CD14-positive monocyte (primary cell): ENCODE data around the gene MBL2. TPM values are rescaled to one million over a fixed set of nuclear protein-coding genes. Genes with fewer than 3 reads are reported as not detected.

Source experiments
- DNase-seq, 3 donors: peaks; one replicate each; pipeline ENCODE4 v3.0.0-alpha.2; 2011 to 2022
- H2AFZ ChIP-seq: 2 replicates; pipeline ENCODE4 v1.6.0; 2012; ENCODE audit warnings: mild to moderate bottlenecking, low read depth, low read length, inconsistent platforms; ENCODE audit not compliant: insufficient read depth, poor library complexity, severe bottlenecking
- H3K27ac ChIP-seq, 2 donors: 1 replicate in 1 of 2; 2 replicates in 1 of 2; pipeline ENCODE4 v1.5.1; 2012 to 2013; ENCODE audit warnings: low read length in 2 of 2, control low read depth in 1 of 2, inconsistent platforms in 1 of 2, low read depth in 1 of 2, mild to moderate bottlenecking in 1 of 2
- H3K27me3 ChIP-seq, 2 donors: one replicate each; pipeline versions ENCODE4 v1.6.0 to v1.6.1; 2011 to 2013; ENCODE audit warnings: low read length in 2 of 2; ENCODE audit not compliant: control insufficient read depth in 2 of 2, insufficient read depth in 2 of 2
- H3K36me3 ChIP-seq, 2 donors: replicated peaks in 1 of 2; 1 replicate in 1 of 2; 2 replicates in 1 of 2; pipeline versions ENCODE4 v1.5.1 to v1.6.1; 2012 to 2013; ENCODE audit warnings: low read length in 2 of 2, control low read depth in 1 of 2, inconsistent platforms in 1 of 2, mild to moderate bottlenecking in 1 of 2; ENCODE audit not compliant: insufficient read depth in 2 of 2, control insufficient read depth in 1 of 2
- H3K4me1 ChIP-seq, 2 donors: 1 replicate in 1 of 2; 2 replicates in 1 of 2; pipeline versions ENCODE4 v1.5.1 to v1.6.1; 2012 to 2013; ENCODE audit warnings: low read length in 2 of 2, control low read depth in 1 of 2, inconsistent platforms in 1 of 2, mild to moderate bottlenecking in 1 of 2, moderate library complexity in 1 of 2; ENCODE audit not compliant: insufficient read depth in 2 of 2, control insufficient read depth in 1 of 2
- H3K4me2 ChIP-seq: replicated peaks from 2 replicates; pipeline ENCODE3; 2012; ENCODE audit warnings: low read length, moderate library complexity, mild to moderate bottlenecking; ENCODE audit not compliant: poor library complexity, severe bottlenecking; ENCODE audit errors: extremely low read depth
- H3K4me3 ChIP-seq, 3 experiments: fragments of 200-600 bp in 1 of 3; sonication (generic) in 1 of 3; replicated peaks in 1 of 3; 1 replicate in 2 of 3; 2 replicates in 1 of 3; pipeline ENCODE4 v1.5.1; 2011 to 2013; ENCODE audit warnings: low read length in 3 of 3, mild to moderate bottlenecking in 3 of 3, control low read depth in 2 of 3, low read depth in 2 of 3, inconsistent platforms in 1 of 3, moderate library complexity in 1 of 3
- H3K79me2 ChIP-seq: 2 replicates; pipeline ENCODE4 v1.6.0; 2012; ENCODE audit warnings: mild to moderate bottlenecking, control low read depth, inconsistent platforms, low read length, moderate library complexity; ENCODE audit not compliant: insufficient read depth
- H3K9ac ChIP-seq: 2 replicates; pipeline ENCODE4 v1.6.0; 2017; ENCODE audit warnings: low read length, mild to moderate bottlenecking; ENCODE audit not compliant: insufficient read depth, poor library complexity, severe bottlenecking
- H3K9me3 ChIP-seq, 2 donors: replicated peaks in 1 of 2; 1 replicate in 1 of 2; 2 replicates in 1 of 2; pipeline versions ENCODE4 v1.5.1 to v1.6.1; 2012 to 2013; ENCODE audit warnings: low read length in 2 of 2, control low read depth in 1 of 2; ENCODE audit not compliant: control insufficient read depth in 1 of 2, insufficient read depth in 1 of 2
- H4K20me1 ChIP-seq: 2 replicates; pipeline ENCODE4 v1.6.0; 2012; ENCODE audit warnings: mild to moderate bottlenecking, low read length, control low read depth, moderate library complexity; ENCODE audit not compliant: insufficient read depth
- H3K27ac Mint-ChIP-seq, 7 donors: one replicate each; pipeline ENCODE4 v1.8.0; 2020; ENCODE audit warnings: mild to moderate bottlenecking in 7 of 7, mixed read lengths in 7 of 7, moderate library complexity in 6 of 7, inconsistent platforms in 2 of 7
- H3K27me3 Mint-ChIP-seq, 3 donors: one replicate each; pipeline ENCODE4 v1.8.0; 2021 to 2022; ENCODE audit warnings: low read depth in 3 of 3, mild to moderate bottlenecking in 3 of 3, mixed read lengths in 3 of 3, moderate library complexity in 3 of 3, inconsistent platforms in 1 of 3
- H3K36me3 Mint-ChIP-seq, 2 donors: one replicate each; pipeline ENCODE4 v1.8.0; 2020; ENCODE audit warnings: mixed read lengths in 2 of 2, inconsistent platforms in 1 of 2, mild to moderate bottlenecking in 1 of 2
- H3K4me1 Mint-ChIP-seq: one replicate; pipeline ENCODE4 v1.8.0; 2020; ENCODE audit warnings: mild to moderate bottlenecking, mixed read lengths
- H3K4me3 Mint-ChIP-seq, 2 donors: one replicate each; pipeline ENCODE4 v1.8.0; 2020; ENCODE audit warnings: mild to moderate bottlenecking in 2 of 2, mixed read lengths in 2 of 2, moderate library complexity in 1 of 2
- H3K9me3 Mint-ChIP-seq, 7 donors: one replicate each; pipeline ENCODE4 v1.8.0; 2020 to 2022; ENCODE audit warnings: mixed read lengths in 7 of 7, mild to moderate bottlenecking in 6 of 7, moderate library complexity in 6 of 7, inconsistent platforms in 2 of 7
- CTCF ChIP-seq: fragments of 200-600 bp; IDR thresholded peaks from one replicate; pipeline ENCODE4 v1.8.0; 2022; ENCODE audit warnings: antibody characterized with exemption, mild to moderate bottlenecking
- WGBS: methylation state at CpG from one replicate; pipeline ENCODE4 v1.1.5; 2013; ENCODE audit warnings: missing lambda C conversion rate; ENCODE audit not compliant: insufficient coverage; 5-methylcytosine and 5-hydroxymethylcytosine counted together
- intact Hi-C, 2 donors: fragments of 100-400 bp; cut with micrococcal nuclease; formaldehyde crosslinking; loops; one replicate each; pipeline versions ENCODE4 v1.15.0 to v1.15.1; 2023
- polyA plus RNA-seq, 3 donors: library from polyadenylated mRNA; depleted of rRNA in 1 of 3; unstranded in 2 of 3; stranded (reverse) in 1 of 3; fragments of 300-500 nt in 2 of 3; fragments of >200 nt in 1 of 3; fragmentation: Illumina TruSeq in 2 of 3; gene quantifications; 1 replicate in 2 of 3; 2 replicates in 1 of 3; pipeline ENCODE4 v1.2.3, GENCODE V29; 2012 to 2021

MBL2 gene
- polyA plus RNA-seq, 3 donors = not detected

GRCh38 chr10:52747694-52748093, 24.9 kb downstream of the MBL2 start:
- no peak overlapping the region for H3K9ac ChIP-seq
- H3K36me3 Mint-ChIP-seq = no peaks in the 10 kb centered on the region
- no peaks in the 10 kb centered on the region for H3K4me1 Mint-ChIP-seq
- H3K36me3 ChIP-seq = no peaks in the 10 kb centered on the region
- no peaks in the 10 kb centered on the region for H3K27me3 ChIP-seq
- H3K9me3 Mint-ChIP-seq = no peaks in the 10 kb centered on the region
- no peaks in the 10 kb centered on the region for H4K20me1 ChIP-seq
- no peaks in the 10 kb centered on the region for H3K4me1 ChIP-seq
- no peaks in the 10 kb centered on the region for H3K79me2 ChIP-seq
- H3K9me3 ChIP-seq = no peaks in the 10 kb centered on the region
- peaks cover 0 to 6% (median 0%) of the 10 kb centered on the region in 3 donors for H3K27me3 Mint-ChIP-seq
- no peak overlapping the region for H3K27ac Mint-ChIP-seq
- H3K4me2 ChIP-seq = no peak overlapping the region
- no peak overlapping the region for H2AFZ ChIP-seq
- no peak overlapping the region for H3K4me3 ChIP-seq
- no peak for DNase-seq
- TF ChIP-seq CTCF = no peak
- no peak overlapping the region for H3K4me3 Mint-ChIP-seq
- WGBS = 87% methylated on average over 4 of the region's 4 CpGs
- no peak overlapping the region for H3K27ac ChIP-seq
- intact Hi-C loops = no loop called here

GRCh38 chr10:52746169-52746568, 26.4 kb downstream of the MBL2 start:
- Histone ChIP-seq H3K27ac (no peak overlapping the region), H3K4me1 (no peaks in the 10 kb centered on the region), H4K20me1 (no peaks in the 10 kb centered on the region), H3K9ac (no peak overlapping the region), H3K27me3 (no peaks in the 10 kb centered on the region), H3K79me2 (no peaks in the 10 kb centered on the region), H3K4me3 (no peak overlapping the region), H3K4me2 (no peak overlapping the region), H3K36me3 (no peaks in the 10 kb centered on the region), H2AFZ (no peak overlapping the region), H3K9me3 (no peaks in the 10 kb centered on the region)
- no peak overlapping the region for H3K4me3 Mint-ChIP-seq
- TF ChIP-seq CTCF = no peak
- DNase-seq = no peak
- intact Hi-C loops = no loop called here
- H3K9me3 Mint-ChIP-seq = no peaks in the 10 kb centered on the region
- H3K4me1 Mint-ChIP-seq = no peaks in the 10 kb centered on the region
- H3K27me3 Mint-ChIP-seq = peaks cover 0 to 4% (median 0%) of the 10 kb centered on the region in 3 donors
- WGBS = 88% methylated on average over 3 of the region's 5 CpGs
- H3K36me3 Mint-ChIP-seq = no peaks in the 10 kb centered on the region
- no peak overlapping the region for H3K27ac Mint-ChIP-seq
